Activated naive CD4-positive, alpha-beta T cell treated with Interleukin-2 at 50 U/mL for 16 hours (primary cell): ENCODE data around the gene ARF1.
A peak's percentile ranks its signal among the peaks of the same experiment; 100 is the strongest.

Experiments
- DNase-seq: peaks from one replicate; pipeline ENCODE4 v3.0.0-alpha.2; 2020

The ARF1 gene

DNA sequence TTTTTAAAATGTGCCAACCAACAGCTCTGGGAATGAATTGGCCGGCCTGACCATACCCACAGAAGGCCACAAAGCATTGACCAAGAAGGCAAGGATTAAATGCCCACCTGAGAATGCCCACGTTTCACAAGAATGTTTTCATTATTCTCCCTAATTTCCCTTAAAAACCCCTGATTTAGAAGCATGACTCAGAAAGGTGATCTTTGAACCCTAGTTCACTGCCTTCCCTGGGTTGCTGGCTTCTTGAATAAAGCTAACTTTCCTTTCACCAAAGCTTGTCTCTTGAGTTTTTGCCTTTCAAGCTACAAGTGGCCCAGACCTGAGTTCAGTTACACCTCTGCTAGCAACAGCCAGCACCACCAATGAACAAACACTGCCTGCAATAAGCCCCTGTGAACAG is 41.0 kb downstream of the ARF1 start:
- DNase-seq, result no peak

DNA sequence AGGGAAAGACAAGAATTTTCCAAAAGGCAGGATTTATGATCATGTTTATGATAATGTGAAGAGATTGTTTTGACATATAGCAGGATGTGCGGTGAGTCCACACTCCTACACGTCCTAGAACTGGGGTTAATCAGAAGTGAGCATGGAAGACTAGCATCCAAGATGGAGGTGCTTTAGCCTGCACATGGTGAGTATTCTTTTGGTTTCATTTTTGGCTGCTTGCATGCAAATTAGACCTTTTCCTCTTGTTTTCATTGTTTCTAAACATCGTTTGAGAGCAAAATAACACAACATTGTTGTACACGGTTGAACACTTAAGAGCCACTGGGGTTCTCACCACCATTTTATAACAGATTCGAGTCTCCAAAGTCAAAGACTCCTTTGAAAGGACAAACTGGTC is 42.7 kb downstream of the ARF1 start:
- no peak for DNase-seq

DNA sequence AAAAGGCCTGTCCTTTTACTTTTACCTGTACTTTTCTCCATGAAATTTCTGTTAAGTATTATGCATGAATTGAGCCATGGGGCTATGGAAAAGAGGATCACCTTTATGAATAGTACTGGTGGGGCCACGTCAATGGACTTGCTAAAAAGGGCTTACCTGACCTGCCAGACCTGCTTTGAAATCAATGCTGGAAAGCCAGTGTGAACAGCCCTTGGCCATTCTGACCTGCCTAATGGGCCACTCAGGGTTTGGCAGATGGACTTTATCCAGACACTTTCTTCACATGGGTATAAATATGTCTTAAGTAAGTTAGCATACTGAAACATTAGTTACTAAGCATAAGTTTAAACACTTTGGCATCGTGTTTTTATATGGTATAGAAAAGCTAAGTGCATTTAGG is 49.3 kb downstream of the ARF1 start:
- DNase-seq, result no peak

DNA sequence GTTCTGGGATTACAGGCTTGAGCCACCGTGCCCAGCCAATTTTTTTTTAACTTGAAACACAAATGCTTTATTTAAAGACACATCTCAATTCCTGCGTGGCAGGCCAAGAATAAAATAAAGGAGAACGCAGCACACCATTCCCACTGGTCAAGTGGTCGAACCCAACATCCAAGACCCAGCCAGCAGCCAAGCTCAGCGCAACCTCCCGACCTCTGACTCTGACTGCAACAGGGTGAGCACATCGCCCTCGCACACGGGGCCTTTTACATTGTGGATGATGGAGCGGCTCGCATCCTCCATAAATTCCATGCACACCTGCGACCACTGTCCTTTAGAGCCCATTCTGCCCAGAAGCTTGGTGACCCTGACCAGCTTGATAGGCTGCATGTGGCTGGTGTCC is 52.1 kb downstream of the ARF1 start:
- no peak for DNase-seq

DNA sequence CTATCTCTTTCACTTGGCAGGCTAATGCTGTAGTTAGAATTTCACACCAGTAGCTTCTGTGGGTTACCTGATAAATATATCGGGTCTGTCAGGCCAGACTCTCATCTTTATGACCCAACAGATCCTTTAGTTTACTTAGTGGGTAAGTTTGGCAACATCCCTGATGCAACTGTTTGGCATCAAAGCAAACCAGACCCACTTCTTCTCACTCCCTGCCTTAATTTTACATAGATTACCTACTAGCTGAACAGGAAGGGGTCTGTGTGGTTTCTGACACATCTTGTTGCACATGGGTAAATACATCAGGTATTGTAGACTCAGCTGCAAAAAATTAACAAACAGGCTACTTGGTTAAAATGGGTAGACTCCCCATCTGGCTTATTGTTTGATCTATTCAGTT is 54.4 kb downstream of the ARF1 start:
- DNase-seq, result no peak

DNA sequence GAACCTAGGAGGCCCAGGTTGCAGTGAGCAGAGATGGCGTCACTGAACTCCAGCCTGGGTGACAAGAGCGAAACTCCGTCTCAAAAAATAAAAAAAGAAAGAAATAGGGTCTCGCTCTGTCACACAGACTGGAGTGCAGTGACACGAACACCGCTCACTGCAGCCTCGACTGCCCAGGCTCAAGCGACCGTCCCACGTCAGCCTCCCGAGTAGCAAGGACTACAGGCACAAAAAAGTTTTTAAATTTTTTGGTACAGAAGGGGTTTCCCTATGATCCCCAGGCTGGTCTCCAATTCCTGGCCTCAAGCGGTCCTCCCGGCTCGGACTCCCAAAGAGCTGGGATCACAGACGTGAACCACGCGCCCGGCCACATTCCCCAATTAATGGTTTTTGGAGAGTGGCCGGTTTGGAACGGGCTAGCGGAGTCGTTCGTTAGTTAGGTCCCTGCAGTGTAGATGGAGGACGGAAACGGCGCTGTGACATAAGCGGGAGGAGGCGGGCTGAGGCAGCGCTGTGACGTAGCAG is 57.0 kb downstream of the ARF1 start:
- no peak for DNase-seq

DNA sequence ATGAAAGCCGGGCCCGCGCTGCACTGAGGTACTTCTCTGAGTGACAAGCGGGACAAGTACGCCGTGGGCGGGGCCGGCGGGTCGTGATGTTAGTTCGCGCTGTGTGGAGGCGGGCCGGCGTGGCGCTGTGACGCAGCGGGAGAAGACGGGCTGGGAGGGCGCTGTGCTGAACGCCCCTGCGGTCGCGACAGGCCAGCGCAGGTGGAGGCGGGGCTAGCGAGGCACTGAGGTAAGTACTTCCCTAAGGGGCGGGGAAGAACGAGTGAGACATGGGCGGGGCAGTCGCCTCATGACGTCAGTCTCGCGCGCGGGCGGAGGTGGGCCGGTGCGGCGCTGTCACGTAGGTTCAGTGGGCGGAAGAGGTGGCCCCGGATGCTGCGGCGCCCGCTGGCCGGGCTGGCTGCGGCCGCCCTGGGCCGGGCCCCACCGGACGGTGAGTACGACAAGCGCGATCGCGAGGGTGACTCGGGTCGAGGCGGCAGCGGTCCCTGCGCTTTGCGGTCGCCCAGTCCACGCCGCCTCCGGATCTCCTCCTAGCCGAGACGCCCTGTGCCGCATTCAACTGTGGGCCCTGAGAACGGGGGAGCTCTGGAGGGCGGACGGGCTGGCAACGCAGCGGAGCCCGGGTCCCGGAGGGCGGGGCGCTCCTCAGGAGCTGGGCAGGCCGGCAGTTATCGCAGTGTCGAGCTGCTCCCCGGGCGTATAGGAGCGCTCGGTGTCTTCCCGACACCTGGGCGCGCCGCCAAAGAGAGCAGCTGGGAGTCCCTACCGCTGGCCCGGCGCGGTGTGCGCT is 57.6 kb downstream of the ARF1 start, which contains the start of gene GUK1:
Gene GUK1, plus strand, starts transcription at position 349 of the 793 bp plus-strand sequence. Its CDS starts 24 bp downstream, at position 373.
- peak; percentile 100 for DNase-seq

DNA sequence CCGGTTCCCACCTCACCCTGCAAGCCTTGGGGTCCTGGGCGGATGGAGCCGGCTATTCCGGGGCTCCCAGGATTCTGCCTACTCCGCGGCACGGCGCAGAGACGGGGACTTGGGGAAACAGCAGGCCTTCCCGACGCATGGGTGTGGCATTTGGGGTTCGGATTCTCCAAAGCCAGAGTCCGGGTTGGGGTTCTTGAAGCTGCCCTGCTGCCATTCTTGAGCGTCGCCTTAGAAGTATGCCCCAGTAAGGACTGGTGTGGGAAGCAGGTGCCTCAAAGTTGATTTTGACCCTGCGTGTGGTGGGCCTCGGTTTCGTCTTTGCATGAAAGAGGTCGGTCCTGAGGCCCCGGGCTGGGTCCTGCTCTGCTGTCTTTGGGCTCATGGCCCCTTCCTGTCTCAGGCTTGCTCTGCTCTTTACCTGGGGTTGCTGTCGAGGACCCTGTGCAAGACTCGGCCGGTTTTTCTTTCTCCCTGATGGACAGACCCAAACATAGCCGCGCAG is 58.3 kb downstream of the ARF1 start:
- peak; percentile 15 for DNase-seq

DNA sequence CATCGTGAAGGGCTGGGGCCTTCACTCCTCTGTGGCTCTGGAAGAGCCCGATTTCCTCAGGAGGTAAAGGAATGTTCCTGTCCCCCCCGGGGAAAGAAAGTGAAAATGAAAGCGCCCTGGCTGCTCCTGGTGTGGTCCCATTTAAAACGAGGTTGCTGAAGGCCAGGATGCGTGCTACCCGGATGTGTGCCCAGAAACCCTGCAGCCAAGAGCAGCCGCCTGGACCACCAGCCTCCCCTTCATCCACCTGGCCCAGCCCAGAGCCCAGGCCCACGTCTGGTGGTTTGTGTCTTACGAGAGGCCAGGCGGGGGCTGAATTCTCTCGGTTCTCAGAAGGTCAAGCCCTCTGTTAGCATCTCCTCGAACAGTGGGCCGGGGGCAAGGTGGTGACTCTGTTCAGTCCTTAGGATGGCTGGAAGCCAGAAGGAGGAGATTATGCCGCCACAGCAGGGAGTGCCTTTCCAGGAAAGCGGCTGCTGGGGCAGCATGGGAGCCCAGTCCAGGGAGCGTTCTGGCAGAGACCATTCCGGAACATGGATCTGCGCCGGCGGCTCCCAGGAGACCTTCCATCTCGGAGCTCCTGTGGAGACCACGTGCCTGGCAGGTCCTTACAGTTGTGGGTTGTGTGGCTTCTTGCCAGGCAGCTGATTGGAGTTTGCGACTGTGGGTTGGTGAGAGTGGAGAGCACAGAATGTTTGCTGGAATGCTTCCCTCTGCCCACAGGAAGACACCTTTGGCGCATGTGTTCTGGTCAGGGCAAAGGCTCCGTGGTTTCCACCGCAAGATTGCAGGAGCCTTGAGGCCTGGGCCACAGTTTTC is 58.9 kb downstream of the ARF1 start:
- DNase-seq, result peak; percentile 16

DNA sequence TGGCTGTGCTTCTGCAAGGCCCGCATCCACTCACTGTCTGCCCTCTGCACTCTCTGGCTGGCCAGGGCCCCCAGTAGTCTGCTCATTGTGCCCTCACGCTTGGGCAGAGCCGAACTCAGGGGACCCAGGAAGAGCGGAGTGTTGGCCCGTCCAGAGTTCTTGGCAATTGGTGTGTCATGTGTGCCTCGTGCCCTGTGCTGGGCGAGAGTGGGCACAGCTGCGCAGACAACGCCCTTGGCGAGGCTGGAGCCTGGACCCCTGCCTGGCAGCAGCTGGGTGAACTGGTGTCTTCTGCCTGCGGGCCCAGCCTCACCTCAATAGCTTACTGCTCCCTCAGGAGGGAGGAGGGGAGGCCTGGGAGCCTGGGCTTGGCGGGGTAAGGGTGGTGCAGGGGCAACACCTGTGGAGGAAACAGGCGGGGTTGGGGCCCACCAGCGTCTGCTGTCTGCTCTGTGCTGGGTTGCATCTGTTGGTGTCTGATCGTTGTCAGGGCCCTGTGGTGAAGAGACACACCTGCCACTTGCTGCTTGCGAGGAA is 59.7 kb downstream of the ARF1 start:
- no peak for DNase-seq

DNA sequence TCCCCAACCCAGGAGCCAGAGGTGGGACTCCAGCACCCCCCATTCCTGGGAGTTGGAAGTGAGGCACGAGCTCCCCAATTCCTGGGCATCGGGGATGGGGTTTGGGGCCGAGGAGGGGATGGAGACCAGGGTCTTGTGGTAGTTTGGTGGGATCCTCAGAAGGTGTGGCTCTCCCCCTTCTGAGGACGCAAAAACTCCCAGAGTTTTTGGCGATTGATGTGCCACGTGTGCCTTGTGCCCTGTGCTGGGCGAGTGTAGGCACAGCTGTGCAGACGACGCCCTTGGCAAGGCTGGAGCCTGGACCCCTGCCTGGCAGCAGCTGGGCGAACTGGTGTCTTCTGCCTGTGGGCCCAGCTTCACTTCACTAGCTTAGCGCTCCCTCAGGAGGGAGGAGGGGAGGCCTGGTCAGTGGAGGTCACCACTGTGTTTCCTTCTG is 60.2 kb downstream of the ARF1 start:
- no peak for DNase-seq

DNA sequence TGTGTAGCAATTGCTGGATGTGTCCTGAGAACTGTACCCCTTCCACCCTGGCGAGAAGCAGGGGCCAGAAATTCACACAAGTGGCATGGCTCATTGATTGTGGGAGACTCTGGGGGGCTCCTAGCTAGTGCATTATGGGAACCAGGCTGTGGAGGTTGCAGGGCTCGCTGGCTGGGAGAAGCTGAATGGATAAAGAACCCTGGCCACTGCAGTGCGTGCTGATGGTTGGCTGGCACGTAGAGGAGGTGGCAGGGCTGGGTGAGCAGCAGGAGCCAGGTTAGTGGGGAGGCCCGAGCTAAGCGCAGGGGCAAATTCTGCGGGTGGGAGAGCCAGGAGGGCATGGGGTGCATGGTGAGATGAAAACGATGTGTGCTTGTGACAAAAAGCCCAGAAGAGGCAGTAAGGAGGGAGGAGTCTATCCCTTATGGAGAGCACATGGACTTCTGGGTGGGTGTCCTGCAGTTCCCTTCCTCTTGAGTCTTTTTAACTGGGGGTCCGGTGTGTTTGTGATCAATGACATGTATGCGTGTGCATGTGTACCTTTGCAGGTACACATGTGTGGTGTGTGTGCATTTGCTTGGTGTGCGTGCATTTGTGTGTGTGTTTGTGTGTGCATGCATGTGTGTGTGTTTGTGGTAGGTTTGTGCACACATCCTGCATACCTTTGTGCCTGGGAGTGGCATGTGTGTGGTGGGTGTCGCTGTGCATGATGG is 61.1 kb downstream of the ARF1 start:
- no peak for DNase-seq

DNA sequence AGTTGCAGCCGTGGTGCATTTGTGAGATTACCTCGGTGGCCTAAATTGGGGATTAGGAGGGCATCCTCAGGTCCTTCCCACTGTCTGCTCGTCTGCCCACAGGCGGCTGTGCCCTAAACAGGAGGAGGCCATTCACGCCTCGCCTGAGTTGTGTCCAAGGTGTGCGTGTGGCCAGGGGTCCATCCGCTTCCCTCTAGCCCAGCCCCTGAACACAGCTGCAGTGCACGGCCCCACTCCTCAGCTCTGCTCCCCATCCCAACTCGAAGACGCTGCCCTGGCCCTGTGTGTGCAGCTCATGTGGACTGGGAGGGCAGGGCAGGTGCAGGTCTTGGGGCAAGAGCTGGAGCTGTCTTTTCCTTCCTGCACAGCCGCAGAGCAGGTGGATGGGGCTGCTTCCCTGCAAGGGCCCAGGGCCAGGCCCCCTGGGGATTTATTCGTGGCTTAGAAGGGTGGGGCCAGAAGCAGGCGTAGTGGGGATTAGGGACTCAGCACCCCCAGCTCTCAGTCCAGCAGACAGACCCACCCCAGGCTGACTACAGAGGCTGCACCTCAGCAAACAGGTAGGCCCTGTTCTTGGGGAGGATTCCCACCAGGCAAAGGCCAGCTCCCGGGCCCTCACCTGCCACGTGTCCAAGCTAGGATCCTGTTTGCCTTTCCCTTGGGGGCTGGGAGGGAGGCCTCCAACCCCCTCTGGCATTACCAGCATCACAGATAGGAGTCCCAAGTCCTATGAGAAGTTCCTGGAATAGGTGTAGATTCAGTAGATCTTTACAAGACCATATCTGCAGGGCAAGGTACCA is 61.9 kb downstream of the ARF1 start:
- no peak for DNase-seq

DNA sequence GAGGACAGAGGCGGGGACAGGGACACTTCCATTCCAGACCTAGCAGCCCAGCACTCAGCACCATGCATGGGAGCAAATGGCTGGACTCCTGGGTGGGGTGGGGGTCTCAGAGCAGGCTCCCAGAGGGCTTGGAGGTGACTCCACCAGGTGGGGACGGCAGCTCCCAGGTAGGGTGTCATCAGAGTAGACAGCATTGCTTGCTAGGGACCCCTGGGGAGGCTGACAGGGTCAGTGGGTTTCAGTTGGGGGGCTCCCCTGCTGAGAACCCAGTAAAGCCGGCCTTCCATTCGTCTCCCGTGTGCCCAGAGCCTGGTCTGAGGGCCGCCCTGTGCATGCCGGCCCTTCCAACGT is 62.5 kb downstream of the ARF1 start:
- no peak for DNase-seq

DNA sequence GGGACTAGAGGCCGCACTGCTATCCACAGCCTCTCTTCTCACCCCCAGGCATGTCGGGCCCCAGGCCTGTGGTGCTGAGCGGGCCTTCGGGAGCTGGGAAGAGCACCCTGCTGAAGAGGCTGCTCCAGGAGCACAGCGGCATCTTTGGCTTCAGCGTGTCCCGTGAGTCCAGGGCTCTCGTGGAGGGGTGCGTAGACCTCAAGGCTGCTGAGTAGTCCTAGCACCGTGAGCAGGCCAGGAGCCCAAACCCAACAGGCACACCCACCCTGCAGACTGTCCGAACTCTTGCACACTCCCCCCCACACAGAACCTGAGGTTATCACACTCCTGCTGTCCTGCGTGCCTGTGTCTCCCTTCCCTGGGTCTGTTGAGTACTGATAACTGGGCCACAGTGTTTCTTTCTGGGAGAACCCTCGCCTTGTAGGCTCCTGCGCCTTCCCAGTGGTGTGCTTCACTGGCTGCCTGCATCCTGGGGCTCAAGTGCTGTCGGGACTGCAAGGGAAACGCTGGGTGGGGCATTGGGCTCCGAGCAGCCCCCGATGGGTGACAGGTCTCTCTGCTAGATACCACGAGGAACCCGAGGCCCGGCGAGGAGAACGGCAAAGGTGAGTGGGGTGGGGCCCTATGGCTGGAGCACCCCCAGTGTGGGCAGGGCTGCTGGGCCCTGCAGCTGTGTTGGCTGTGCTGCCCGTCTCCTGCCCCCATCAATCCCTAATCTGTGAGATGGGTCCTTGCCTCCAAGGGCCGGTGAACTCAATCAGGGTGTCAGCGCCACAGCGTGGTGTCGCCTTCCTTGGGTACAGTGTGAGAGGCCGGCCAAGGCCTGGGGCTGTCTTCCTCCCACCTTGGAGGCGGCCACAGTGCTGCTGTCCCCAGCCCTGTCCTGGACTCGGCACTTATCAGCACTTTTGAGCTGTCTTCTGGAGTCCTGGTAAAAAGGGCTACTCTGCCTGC is 63.2 kb downstream of the ARF1 start:
- no peak for DNase-seq

DNA sequence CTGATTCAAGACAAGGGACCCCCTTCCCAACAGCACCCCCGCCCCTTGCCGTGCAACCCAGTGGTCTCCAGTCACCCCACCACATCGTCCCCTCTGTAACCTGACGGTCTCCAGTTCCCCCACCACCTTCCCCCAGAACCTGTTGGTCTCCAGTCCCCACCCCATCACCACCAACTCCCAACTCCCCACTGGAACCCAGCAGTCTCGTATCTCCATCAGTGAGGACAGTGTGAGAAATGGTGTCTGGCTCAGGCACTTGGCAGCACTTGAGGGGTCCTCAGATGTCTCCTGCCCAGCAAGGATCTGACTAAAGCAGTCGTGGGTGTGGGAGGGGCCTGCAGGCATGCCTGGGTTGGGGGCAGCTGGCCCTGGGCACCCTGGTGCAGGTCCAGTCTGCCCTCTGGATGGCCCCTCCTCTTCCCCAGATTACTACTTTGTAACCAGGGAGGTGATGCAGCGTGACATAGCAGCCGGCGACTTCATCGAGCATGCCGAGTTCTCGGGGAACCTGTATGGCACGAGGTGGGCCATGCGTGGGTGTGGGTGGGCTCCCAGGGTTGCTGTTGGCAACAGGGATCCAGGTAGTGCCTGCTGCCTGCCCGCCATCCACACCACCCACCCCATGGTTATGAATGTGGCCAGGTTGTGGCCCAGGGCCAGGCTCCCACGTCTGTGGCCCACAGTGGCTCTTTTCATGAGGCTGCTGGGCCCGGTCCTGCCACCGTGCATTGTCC is 64.1 kb downstream of the ARF1 start:
- no peak for DNase-seq

DNA sequence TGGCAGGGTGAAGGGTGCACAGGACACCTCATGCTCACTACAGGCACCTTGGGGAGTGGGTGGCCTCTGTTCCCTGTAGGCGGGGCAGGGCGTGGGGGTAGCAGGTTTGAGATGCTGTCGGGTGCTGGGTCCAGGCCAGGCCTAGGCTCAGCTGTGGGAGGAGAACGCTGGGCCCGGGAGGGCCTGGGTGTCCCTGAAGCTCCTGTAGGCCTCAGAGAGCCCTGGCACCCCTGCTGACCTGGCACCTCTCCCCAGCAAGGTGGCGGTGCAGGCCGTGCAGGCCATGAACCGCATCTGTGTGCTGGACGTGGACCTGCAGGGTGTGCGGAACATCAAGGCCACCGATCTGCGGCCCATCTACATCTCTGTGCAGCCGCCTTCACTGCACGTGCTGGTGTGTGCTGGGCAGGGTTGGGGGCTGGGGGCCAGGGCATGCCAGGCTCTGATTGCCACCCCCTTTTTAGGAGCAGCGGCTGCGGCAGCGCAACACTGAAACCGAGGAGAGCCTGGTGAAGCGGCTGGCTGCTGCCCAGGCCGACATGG is 64.7 kb downstream of the ARF1 start:
- DNase-seq, result no peak

DNA sequence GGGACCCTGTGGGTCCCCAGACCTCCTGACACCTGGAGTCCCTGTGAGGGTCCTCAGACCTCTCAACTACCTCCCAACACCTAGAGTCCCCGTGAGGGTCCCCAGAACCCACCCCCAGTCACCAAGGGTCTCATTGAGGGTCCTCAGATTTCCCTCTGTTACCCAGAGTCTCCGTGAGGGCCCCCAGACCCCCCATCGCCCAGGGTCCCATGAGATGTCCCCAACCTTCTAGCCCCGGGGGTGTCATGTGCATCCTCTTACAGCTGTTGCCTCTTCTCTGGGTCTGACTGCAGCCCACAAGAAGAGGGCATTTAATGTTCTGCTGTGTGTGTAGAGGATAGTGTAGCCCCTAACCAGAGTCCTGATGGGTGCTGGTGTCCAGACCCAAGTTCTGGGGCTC is 65.3 kb downstream of the ARF1 start:
- no peak for DNase-seq

DNA sequence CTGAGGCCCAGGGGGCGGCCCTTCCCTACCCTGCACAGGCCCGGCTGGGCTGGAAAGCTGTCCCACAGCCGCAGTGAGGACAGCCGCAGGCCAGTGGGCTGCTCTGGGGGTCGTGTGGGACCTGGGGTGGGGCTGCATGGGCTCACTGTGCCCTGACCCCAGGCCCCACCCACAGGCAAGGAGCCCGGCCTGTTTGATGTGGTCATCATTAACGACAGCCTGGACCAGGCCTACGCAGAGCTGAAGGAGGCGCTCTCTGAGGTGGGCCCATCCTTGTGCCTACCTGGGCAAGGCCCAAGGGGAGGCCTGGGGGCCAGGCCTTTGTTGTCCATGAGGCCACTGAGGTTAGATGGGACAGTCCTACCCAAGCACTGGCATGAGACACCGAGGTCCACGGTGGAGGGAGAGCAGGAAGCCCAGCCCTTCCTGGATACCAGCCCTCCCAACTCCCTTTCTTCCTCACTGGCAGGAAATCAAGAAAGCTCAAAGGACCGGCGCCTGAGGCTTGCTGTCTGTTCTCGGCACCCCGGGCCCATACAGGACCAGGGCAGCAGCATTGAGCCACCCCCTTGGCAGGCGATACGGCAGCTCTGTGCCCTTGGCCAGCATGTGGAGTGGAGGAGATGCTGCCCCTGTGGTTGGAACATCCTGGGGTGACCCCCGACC is 65.8 kb downstream of the ARF1 start:
- DNase-seq, result no peak
